Head of caudate nucleus (tissue), 42 donors: ENCODE measurements around the gene VPS13C.

ENCODE experiments used
- DNase-seq, 42 donors: peaks; one replicate each; pipeline versions ENCODE4 v3.0.0 to v3.0.0-alpha.2; 2020 to 2021; ENCODE audit warnings: mixed read lengths in 7 of 42
- intact Hi-C: fragments of 100-400 bp; cut with DNase I; formaldehyde crosslinking; loops from one replicate; pipeline ENCODE4 v1.15.0; 2022

VPS13C gene

DNA sequence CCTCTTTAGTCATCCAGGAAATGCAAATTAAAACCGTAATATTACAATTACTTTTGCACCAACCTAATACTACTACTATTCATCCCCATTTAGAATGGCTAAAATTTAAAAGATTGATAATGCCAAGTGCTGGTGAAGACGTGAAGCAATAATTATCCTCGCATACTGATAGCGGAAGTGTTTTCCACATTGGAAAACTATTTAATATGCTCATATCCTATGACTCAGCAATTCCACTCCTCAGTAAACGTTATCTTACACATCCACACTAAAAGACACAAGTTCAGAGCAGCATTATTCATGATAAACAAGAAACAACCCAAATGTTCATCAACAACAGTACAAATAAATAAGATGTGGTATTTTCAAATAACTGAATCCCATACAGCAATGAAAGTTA lies 70.6 kb downstream of the VPS13C start:
- intact Hi-C loops: no loop called here

DNA sequence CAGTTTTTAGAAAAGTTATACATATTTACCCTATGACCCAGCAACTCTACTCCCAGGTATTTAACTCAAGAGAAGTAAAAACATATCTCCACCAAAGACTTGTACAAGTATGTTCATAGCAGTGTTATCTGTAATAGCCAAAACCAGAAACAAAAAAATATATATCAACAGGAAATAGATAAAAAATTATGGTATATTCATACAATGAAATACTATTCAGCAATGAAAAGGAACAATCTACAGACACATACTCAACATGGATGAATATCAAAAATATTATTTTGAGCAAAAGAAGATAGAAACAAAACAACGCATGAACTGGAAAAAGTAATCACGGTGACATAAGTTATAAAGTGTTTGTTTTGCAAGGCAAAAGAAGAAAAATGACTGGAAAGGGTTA lies 72.4 kb downstream of the VPS13C start:
- intact Hi-C loops: no loop called here
- DNase-seq: no peak

More for the DNA sequence above, 70.6 kb downstream of the VPS13C start:
- no peak for DNase-seq

DNA sequence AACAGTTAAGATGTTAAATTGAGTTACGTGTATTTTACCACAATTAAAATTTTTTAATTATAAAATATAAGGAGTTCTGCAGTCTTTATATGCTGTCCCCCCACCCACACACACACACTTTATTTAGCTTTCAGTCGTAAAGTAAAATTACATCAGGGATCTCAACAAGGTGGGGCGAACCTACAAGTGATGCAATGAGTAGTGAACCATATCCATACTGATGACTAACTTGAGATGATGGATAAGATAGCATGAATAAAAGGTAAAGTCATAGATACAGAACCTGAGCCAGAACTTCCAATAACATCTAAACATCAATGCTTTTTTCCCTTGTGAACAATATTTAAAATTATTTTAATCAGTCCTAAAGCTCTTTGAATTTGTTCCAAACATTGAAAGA lies 77.2 kb downstream of the VPS13C start:
- DNase-seq: no peak
- intact Hi-C loops: no loop called here

DNA sequence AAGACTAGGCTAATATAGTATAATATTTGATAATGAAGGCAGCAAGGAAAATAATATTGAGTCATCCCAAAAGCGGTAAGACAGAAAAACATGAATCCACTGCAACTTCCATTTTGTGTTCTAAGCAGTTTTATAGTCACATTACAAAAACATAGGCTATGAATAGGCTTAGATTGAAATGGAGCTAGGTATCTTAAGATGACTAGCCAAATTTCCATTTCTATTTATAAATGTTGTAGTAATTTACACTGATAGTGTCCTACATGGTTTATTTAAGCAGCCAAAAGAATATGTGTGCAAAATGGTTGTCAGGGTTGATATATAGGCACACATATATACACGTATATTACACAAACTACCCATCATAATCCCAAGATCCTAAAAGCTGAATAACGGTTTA lies 82.0 kb downstream of the VPS13C start:
- intact Hi-C loops: no loop called here
- no peak for DNase-seq

DNA sequence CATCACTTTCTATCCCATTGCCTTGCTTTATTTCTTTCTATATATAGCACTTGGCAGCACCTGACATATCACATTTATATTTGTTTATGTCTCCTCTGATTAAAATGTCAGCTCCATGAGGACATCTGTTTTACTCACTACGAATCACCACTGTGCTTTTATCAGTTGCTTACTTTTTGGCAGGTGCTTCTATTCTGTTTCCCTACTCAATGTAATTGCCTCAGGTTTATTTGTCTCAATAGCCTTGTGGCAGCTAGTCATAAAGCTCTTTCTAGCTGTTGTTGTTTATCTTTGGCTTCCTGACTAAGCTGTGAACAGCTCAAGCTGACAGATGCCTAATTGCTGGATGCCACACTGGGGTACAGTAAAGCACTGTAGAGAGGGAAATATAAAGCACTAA lies 85.5 kb downstream of the VPS13C start:
- intact Hi-C loops: no loop called here
- no peak for DNase-seq

DNA sequence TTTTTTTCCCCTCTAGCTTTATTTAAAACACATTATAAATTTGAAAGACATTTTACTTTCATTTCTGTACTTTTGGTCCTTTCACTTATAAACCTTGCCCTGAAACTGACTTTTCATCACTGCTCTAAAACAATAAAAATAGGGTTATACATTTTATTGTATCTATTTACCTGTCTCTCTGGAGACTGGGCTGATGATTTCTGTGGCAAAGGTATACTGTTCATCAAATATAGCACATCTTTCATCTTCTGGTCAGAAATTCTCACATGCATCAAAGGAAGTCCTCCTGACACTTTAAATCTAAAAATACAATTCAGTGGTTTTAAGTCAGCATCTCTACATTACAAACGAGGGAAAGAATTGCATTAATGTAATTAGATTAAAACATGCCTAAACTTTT lies 86.1 kb downstream of the VPS13C start:
- no peak for DNase-seq
- intact Hi-C loops: no loop called here

DNA sequence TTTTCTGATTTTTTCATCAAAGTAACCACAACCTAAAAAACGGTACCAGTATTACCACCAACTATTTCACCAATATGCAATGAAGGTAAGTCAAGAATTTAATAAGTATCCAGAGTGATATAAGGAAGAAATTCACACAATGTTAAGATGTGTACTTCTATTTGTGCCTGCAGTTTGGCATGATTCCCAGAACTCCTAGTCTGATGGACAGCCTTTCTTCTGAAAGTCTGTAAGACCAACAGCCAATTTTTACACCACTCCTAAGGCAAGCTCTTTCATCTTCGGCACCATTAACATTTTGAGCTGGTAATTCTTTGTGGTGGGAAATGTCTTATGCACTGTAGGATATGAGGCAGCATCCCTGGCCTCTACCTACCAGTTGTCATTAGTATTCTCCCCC lies 108.3 kb downstream of the VPS13C start:
- DNase-seq: peak in 7 of 42 donors; percentile 1 to 47 (median 7)
- intact Hi-C loops: no loop called here

DNA sequence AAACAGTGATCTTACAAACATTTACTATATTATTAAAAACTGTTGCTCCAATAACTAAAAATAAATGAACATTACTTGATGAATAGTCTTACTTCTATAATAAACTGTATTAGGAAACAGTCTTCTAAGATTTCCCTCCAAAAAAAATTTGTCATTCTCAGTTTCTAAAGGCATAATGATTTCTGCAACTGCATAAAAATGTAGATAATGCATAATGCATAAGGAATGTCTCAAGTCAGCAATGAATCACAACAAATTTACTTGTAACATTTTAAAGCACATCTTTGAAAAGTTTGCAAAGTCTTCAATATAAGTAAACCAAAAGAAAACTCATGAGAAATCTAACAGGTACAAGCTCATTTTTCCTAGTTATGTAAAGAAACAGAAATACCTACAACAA lies 113.5 kb downstream of the VPS13C start:
- intact Hi-C loops: no loop called here
- DNase-seq: no peak

DNA sequence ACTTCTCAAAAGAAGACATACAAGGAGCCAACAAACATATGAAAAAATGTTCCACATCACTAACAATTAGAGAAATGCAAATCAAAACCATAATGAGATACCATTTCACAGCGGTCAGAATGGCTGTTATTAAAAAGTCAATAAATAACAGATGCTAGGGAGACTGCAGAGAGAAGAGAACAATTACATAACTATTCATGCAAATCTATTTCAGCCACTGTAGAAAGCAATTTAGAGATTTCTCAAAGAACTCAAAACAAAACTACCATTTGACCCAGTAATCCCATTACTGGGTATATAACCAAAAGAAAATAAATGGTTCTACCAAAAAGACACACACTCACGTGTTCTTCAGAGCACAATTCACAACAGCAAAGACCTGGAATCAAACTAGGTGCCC lies 116.3 kb downstream of the VPS13C start:
- no peak for DNase-seq
- intact Hi-C loops: no loop called here

DNA sequence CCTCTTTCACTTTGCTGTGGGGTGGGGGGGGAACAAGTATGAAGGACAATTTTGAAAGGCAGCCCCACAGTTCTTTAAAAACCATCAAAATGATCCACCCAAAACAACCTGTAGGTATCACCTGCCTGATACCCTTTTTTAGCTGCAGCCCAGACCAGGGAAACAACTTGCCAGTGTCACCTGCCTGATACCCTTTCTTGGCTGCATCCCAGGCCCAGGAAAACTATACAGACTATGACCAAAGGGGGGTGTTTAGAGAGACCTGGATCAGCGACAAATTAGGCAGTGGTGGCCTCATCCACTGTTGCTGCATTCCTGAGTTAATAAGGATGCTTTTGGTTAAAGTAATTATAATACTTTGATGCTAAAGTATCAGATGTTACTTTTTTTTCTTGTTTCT lies 122.0 kb downstream of the VPS13C start:
- no peak for DNase-seq
- intact Hi-C loops: no loop called here

DNA sequence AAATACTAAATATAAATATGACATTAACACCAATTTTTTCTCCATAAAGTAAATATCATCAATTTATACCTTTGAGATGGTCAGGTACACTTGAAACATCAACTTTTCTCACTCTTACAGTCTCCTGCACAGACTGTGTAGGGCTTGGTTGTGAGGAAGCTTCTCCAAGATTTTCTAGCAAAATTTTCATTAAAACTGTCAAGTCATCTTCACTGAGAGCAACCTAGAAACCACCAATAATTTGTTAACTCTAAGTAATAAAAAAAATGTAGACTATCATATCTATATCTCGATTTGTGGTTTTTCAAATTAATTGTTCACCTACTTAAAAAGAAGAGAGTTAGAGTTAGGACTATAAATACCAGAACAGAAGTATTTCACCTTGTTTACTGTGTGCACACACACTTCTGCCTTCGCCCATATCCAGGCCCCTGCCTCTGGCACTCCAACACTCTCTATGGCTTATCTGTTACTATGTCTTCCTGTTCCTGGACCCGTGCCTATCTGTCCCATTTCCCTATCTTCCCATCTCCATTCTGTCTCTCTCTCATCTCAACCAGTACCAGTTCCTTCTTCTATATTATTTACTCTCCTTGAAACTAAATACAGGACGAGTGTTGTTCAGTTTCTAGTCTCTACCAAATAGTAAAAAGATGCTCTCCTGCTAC lies 123.6 kb downstream of the VPS13C start:
- intact Hi-C loops: no loop called here
- no peak for DNase-seq

DNA sequence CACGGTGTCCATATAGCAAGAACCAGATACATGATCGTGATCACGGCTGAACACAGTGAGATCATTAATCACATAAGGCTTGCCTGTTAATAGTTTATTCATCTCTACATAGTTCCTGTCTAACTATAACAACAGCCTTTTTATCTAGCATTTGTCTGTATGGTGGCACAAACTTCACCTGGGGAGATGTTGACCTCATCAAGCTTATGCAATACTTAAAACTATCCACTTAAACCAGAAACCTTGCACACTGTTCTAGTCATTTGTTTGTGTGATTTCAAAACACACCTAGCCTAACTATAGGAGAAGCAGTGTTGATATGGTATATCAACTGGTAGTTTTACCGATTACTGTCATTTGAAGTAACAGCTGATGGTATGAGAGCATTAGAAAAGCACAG lies 124.8 kb downstream of the VPS13C start:
- intact Hi-C loops: no loop called here
- no peak for DNase-seq

DNA sequence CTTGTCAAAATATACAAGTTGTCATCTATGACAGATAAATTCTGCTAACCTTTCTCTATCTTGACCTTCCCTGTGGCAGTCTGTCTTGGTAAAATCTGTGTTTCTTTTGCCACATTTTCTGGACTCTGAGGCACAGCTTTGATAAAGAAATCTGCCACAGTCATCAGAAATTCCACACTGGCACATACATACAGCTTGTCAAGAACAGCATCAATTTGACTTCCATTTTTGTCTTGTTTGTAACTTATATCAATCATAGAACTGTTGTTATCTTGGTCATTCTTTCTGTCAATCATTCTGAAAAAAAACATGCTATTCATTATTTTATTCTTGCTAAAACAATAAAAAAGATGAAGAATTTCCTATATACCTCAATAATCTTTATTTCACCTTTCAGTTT lies 130.8 kb downstream of the VPS13C start:
- DNase-seq: no peak
- intact Hi-C loops: no loop called here

DNA sequence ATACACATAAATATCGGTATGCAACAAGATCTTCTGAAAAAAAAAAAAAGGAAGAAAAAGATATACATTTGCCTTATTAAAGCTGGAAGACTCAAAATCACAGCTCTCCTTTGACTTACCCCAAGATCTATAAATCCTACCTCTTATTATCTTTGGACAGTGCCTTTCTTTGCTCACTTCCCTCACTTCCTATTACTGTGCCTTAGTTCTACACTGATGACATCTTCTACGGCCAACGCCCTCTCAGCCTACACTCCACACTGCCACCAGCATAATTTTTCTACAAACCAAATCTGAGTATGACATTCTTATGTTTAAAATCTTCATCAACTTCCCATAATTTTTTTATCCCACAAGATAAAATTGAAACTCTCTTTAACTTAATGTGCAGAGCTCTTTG lies 137.1 kb downstream of the VPS13C start:
- DNase-seq: no peak
- intact Hi-C loops: no loop called here

DNA sequence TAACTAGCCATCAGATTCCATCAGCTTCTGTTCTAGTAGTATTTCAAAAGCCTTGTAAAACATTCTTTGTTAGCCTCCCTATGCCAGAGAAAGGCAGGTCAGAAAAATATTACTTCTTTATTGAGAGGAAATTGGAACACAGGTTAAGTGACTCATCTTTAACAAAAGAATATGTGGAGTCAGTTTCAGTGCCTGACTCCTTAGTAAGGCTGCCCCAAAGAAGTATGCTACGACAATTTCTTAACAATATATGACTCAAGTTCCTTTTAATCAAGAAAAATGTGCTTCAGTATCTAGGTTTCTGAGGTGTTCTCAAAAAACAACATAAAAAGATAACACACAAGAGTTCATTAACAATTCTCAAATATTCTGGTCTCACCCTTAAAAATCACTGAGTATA lies 139.2 kb downstream of the VPS13C start:
- intact Hi-C loops: no loop called here

DNA sequence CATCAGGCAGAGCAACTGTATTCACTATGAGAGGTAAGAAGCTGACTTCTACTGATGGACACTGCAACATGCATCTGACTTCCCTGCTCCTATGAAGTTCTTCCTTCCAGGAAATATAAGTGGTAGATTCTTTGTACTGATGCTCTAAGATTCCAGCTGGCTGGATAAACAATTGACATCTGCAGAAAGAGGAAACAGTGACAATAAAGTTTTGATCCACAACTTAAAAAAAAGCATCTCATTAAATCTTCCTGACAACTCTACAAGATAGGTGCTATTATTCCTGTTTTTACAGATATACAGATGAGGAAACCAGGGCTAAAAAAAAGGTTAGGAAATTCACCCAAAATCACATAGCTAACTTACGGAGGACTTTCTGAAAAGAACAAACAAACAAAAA lies 142.8 kb downstream of the VPS13C start:
- intact Hi-C loops: no loop called here

More for the DNA sequence above, 139.2 kb downstream of the VPS13C start:
- no peak for DNase-seq

DNA sequence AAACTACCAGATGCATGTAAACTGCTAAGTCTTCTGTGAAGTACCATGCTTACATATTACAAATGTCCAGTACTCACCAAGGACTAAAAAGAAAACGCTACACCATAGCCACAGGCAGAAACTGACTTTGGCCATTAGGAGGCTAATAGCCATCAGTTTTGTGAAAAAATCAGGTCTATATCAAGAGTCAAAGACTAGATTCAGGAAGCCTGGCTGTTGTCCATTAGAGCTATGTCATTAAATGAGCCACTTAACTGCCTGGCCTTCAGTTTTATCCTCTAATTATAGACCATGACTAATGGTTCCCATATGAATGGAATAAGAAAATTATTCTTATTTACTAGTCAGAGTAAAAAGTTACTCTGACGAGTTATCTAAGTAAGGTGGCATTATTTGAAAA lies 144.1 kb downstream of the VPS13C start:
- intact Hi-C loops: no loop called here
- DNase-seq: no peak

More for the DNA sequence above, 142.8 kb downstream of the VPS13C start:
- DNase-seq: no peak

DNA sequence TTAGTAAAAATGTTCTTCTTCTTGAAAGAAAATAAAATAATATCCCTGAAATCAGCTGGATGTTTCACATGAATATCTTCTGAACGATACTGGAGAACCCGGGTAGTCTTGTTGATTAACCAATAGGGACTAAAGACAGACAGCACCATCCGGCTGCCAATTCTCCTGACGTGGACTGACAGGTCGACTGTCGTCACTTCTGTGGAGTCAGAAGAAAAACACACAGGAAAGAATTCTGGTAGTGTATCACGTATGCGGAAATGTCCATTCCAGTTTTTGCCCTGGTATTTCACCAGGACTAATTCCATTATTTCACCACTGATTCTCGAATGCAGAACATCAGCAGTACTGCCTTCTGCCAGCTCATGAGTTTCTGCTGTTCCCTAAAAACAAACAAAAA lies 144.6 kb downstream of the VPS13C start:
- DNase-seq: no peak
- intact Hi-C loops: no loop called here

DNA sequence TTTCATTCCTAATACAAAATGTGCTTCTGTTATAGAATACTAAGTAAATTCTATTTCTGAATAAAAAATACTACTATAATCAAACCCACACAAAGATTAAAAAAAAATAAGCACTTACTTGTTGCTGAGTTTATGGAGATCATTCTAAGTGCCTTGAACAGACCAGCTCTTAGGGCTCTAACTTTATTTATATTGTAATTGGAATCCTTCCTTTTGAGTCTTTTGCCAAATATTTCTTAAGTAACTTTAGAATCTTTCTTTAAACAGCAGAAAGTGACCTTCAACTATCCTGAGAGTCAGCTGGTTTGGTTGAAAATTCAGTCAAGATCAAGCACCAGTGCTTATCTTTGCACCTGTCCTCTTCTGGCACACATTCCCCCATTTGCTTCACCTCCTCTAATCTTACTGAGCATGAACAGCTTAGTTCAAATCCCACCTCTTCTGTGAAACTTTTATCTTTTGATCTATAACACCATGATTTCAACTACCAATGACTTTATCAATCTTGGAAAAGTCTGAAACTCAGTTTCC lies 149.3 kb downstream of the VPS13C start:
- no peak for DNase-seq
- intact Hi-C loops: no loop called here

DNA sequence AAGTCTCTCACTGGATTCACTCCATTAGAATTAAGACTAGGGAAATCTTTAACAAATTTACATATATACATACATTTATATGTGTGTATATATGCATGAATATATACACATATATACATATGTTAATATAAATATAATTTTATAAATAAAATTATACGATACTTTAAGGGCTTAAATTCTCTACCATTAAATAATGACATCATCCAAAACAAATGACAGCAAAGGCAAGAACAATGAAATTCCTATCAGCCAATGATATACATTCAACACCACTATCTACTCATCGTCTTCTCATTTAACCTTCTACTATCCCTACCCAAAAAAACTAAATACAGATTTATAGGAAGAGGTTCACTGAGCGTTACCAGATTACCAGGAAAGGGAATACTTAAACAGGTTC lies 152.0 kb downstream of the VPS13C start:
- DNase-seq: no peak

DNA sequence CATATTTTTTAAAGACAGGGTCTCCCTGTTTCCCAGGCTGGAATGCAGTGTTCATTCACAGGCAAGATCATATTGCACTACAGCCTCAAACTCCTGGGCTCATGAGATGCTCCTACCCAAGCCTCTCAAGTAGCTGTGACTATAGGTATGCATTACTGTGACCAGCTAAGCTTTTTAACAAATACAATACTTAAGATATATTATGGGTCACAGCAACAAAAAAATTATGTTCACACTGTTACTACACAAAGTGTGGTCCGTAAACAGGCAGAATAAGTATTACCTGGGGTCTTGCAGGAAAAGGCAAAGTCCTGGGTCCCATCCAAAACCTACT lies 152.5 kb downstream of the VPS13C start:
- no peak for DNase-seq
- intact Hi-C loops: no loop called here

More for the DNA sequence above, 152.0 kb downstream of the VPS13C start:
- intact Hi-C loops: no loop called here
